AG04450 (cell line): ENCODE results near the gene PGM2. TPM values are rescaled to one million over a fixed set of nuclear protein-coding genes. Genes with fewer than 3 reads are reported as not detected.
A peak's percentile ranks its signal among the peaks of the same experiment; 100 is the strongest.

Experiments used
- CTCF ChIA-PET: fragments of 300-600, 350-600 bp; formaldehyde crosslinking; extraction: SDS; loops from one replicate; lab custom pipeline; 2022; ENCODE audit warnings: antibody characterized with exemption, inconsistent platforms; lab: Charles Lee
- POLR2A ChIA-PET: fragments of 350-600 bp; formaldehyde crosslinking; extraction: SDS; loops from one replicate; lab custom pipeline; 2021; ENCODE audit warnings: antibody characterized with exemption, inconsistent platforms; lab: Yijun Ruan, JAX
- DNase-seq: peaks from one replicate; pipeline ENCODE4 v3.0.0-alpha.2; 2011; ENCODE audit warnings: low read depth, low spot score
- H3K27ac ChIP-seq: one replicate; pipeline ENCODE4 v1.5.1; 2012; ENCODE audit warnings: low read depth, low read length, control low read depth
- H3K27me3 ChIP-seq: one replicate; pipeline ENCODE4 v1.6.0; 2012; ENCODE audit warnings: low read length; ENCODE audit not compliant: control insufficient read depth, insufficient read depth
- H3K4me3 ChIP-seq: 2 replicates; pipeline ENCODE4 v1.5.1; 2011; ENCODE audit warnings: mild to moderate bottlenecking, low read depth, low read length, control low read depth
- H3K9me3 ChIP-seq: 2 replicates; pipeline ENCODE4 v1.5.1; 2012; ENCODE audit warnings: low read length; ENCODE audit not compliant: control insufficient read depth, insufficient read depth
- polyA plus RNA-seq: library from polyadenylated mRNA; depleted of rRNA; stranded (reverse); fragments of >200 nt; gene quantifications from 2 replicates; pipeline ENCODE4 v1.2.3, GENCODE V29; 2011
- TF ChIP-seq, protein P1 (sequence below): IDR thresholded peaks from 2 replicates; pipeline ENCODE4 v1.5.1; 2011; ENCODE audit warnings: low read depth, low read length, control low read depth, inconsistent platforms

Gene PGM2
- polyA plus RNA-seq, 1 experiment, result 24.1 TPM

DNA sequence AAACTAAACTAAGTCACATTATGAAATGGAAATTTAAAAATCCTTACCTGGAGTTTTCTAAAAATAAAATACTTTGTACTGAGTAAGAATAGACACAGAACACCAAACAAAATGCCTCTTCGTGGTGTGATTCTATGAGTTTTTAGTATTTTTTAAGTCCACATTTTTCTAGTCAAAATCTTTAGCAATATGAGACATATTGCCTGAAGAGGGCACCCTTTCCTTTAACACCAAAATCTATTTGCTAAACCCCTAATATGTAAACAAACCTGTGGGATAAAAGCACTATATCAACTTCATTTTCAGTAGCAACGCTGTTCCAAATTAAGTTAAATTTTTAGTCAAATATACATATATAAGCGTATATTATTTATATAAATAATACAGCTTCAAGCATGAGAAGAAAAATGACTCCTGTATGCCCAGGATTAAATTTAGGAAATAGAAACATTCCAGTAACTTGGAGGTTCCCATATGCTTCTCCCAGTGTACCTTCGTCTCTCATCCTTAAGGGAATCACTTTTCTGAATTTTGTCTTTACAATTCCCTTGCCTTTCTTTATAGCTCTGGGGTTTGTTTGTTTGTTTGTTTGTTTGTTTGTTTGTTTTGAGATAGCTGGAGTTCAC is 23.0 kb upstream of the PGM2 start:
- CTCF ChIA-PET, result interaction anchor here (0.7 to 5.1 kb wide), 14 partner anchors 9 to 233 kb away, joined by 3 to 85 read pairs (median 4); partner anchors contain the start of gene PGM2
- Histone ChIP-seq H3K9me3 (no peaks in the 10 kb centered on the region), H3K27me3 (peaks cover 6% of the 10 kb centered on the region), H3K27ac (no peak overlapping the region), H3K4me3 (no peak overlapping the region)
- POLR2A ChIA-PET, result no interaction called here
- TF ChIP-seq, protein P1, sequence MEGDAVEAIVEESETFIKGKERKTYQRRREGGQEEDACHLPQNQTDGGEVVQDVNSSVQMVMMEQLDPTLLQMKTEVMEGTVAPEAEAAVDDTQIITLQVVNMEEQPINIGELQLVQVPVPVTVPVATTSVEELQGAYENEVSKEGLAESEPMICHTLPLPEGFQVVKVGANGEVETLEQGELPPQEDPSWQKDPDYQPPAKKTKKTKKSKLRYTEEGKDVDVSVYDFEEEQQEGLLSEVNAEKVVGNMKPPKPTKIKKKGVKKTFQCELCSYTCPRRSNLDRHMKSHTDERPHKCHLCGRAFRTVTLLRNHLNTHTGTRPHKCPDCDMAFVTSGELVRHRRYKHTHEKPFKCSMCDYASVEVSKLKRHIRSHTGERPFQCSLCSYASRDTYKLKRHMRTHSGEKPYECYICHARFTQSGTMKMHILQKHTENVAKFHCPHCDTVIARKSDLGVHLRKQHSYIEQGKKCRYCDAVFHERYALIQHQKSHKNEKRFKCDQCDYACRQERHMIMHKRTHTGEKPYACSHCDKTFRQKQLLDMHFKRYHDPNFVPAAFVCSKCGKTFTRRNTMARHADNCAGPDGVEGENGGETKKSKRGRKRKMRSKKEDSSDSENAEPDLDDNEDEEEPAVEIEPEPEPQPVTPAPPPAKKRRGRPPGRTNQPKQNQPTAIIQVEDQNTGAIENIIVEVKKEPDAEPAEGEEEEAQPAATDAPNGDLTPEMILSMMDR, result peak; percentile 58
- no peak for DNase-seq

DNA sequence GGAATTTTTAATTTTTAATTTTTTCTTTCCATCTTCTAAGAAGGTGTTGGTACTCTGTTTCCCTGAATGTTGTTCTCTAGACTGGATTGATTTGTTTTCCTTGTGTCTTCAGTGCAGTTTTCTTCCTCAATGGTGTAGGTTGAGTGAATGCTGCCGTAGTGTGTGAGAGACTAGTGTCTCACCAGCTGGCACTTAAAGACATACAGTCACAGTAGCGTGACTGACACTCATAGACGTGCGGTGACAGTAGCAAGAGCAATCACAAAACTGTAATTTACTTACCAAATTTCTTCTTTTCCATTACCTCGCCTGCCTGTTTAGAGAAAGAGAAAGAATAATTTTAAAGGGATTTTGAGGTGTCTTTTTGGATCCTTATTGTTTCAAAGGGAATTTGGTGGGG is 21.4 kb upstream of the PGM2 start:
- TF ChIP-seq, protein P1, result no peak
- Histone ChIP-seq H3K4me3 (no peak overlapping the region), H3K9me3 (no peaks in the 10 kb centered on the region), H3K27me3 (peaks cover 2% of the 10 kb centered on the region), H3K27ac (no peak overlapping the region)
- POLR2A ChIA-PET, result no interaction called here
- DNase-seq, result no peak
- CTCF ChIA-PET, result interaction anchor here (2.8 to 5.1 kb wide), 2 partner anchors 202 to 231 kb away, joined by 15 to 85 read pairs; no protein-coding TSS in a partner anchor

DNA sequence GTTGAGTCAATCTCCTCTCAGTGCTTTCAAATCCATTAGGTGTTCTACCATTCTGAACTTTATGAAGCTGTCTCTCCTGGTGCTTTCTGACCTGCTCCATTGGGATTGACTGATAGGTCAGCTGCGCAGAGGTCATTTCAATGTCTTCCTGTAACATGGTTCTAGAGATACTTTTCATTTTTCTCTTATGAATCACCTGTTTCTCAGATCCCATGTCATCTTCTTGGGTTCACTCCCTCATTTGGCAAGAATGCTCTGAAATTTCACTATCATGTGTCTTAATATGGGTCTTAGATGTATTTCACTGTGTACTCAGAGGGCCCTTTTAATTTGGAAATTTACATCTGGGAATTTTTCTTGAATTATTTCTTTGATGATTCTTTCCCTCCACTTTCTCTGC is 13.8 kb upstream of the PGM2 start:
- DNase-seq, result no peak
- Histone ChIP-seq H3K4me3 (no peak overlapping the region), H3K27ac (no peak overlapping the region), H3K27me3 (peaks cover 2% of the 10 kb centered on the region), H3K9me3 (no peaks in the 10 kb centered on the region)
- ChIA-PET POLR2A (no interaction called here), CTCF (interaction anchor here (2.3 kb wide), 1 partner anchor 11 kb away, joined by 6 read pairs; no protein-coding TSS in a partner anchor)
- TF ChIP-seq, protein P1, result no peak

DNA sequence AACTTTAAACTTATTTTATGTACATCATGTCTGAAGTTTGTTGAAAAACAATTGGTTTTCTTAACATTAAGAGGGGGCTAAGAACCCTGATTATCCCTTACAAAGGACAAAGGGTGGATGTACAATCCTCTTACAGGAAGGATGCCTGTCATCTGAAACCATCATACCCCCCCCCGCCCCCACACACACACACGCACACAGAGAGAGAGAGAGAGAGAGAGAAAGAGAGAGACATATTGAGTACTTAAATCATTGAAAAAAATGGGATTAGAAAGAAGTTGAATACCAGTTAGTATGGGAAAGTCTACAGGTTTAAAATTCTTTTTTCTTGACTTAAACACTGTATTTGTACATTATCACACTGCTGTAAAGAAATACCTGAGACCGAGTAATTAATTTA is 10.9 kb upstream of the PGM2 start:
- ChIA-PET POLR2A (no interaction called here), CTCF (no interaction called here)
- TF ChIP-seq, protein P1, result no peak
- Histone ChIP-seq H3K4me3 (no peak overlapping the region), H3K27ac (no peak overlapping the region), H3K27me3 (no peaks in the 10 kb centered on the region), H3K9me3 (no peaks in the 10 kb centered on the region; the same call in 1 of the 2 replicates)
- DNase-seq, result no peak

DNA sequence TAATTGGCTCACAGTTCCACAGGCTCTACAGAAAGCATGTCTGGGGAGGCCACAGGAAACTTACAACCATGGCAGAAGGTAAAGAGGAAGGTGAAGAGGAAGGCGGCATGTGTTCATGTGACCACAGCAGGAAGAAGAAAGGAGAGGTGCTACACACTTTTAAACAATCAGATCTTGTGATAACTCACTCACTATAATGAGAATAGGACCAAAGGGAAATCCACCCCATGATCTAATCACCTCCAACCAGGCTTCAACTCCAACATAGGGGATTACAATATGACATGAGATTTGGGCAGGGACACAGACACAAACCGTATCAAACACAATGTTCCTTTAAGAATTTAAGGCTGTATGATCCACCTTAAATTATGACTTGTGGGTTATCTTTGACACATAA is 10.5 kb upstream of the PGM2 start:
- TF ChIP-seq, protein P1, result no peak
- Histone ChIP-seq H3K27me3 (no peaks in the 10 kb centered on the region), H3K27ac (no peak overlapping the region), H3K9me3 (no peaks in the 10 kb centered on the region; the same call in 1 of the 2 replicates), H3K4me3 (no peak overlapping the region)
- DNase-seq, result no peak
- CTCF ChIA-PET, result no interaction called here
- POLR2A ChIA-PET, result no interaction called here
